Bronchial epithelial cell (primary cell): ENCODE results near the gene ZNF514. TPM values are rescaled to one million over a fixed set of nuclear protein-coding genes. Genes with fewer than 3 reads are reported as not detected.

ENCODE experiments used
- total RNA-seq: library from RNA; depleted of rRNA; stranded (reverse); fragments of >200 nt; gene quantifications from 2 replicates; pipeline ENCODE4 v1.2.1, GENCODE V29; 2014

The ZNF514 gene
- total RNA-seq, 1 donor from 2014 or later: 13.2 TPM

Other genes with a start within 250 kb of the ZNF514 start
- gene MAL, start 134.1 kb downstream of the ZNF514 start, total RNA-seq: 1.1 and 11.0 TPM in 2 replicates
- gene MRPS5, start 38.0 kb downstream of the ZNF514 start, total RNA-seq: 59.5 and 59.8 TPM in 2 replicates
- 7.4 and 8.8 TPM in 2 replicates for gene ZNF2, start 6.0 kb upstream of the ZNF514 start, total RNA-seq
- 5.8 and 5.9 TPM in 2 replicates for gene ZNF892, start 47.7 kb upstream of the ZNF514 start, total RNA-seq
- 10.8 and 41.6 TPM in 2 replicates for gene PROM2, start 114.6 kb upstream of the ZNF514 start, total RNA-seq
- gene KCNIP3, start 137.5 kb upstream of the ZNF514 start, total RNA-seq: under 0.01 and 0.51 TPM in 2 replicates
- gene FAHD2A, start 242.9 kb upstream of the ZNF514 start, total RNA-seq: 33.7 and 34.9 TPM in 2 replicates